CD14-positive monocyte (primary cell): ENCODE results near the gene GCK. TPM values are rescaled to one million over a fixed set of nuclear protein-coding genes. Genes with fewer than 3 reads are reported as not detected.

Source experiments
- DNase-seq, 3 donors: peaks; one replicate each; pipeline ENCODE4 v3.0.0-alpha.2; 2011 to 2022
- H2AFZ ChIP-seq: 2 replicates; pipeline ENCODE4 v1.6.0; 2012; ENCODE audit warnings: mild to moderate bottlenecking, low read depth, low read length, inconsistent platforms; ENCODE audit not compliant: insufficient read depth, poor library complexity, severe bottlenecking
- H3K27ac ChIP-seq, 2 donors: 1 replicate in 1 of 2; 2 replicates in 1 of 2; pipeline ENCODE4 v1.5.1; 2012 to 2013; ENCODE audit warnings: low read length in 2 of 2, control low read depth in 1 of 2, inconsistent platforms in 1 of 2, low read depth in 1 of 2, mild to moderate bottlenecking in 1 of 2
- H3K27me3 ChIP-seq, 2 donors: one replicate each; pipeline versions ENCODE4 v1.6.0 to v1.6.1; 2011 to 2013; ENCODE audit warnings: low read length in 2 of 2; ENCODE audit not compliant: control insufficient read depth in 2 of 2, insufficient read depth in 2 of 2
- H3K36me3 ChIP-seq, 2 donors: replicated peaks in 1 of 2; 1 replicate in 1 of 2; 2 replicates in 1 of 2; pipeline versions ENCODE4 v1.5.1 to v1.6.1; 2012 to 2013; ENCODE audit warnings: low read length in 2 of 2, control low read depth in 1 of 2, inconsistent platforms in 1 of 2, mild to moderate bottlenecking in 1 of 2; ENCODE audit not compliant: insufficient read depth in 2 of 2, control insufficient read depth in 1 of 2
- H3K4me1 ChIP-seq, 2 donors: 1 replicate in 1 of 2; 2 replicates in 1 of 2; pipeline versions ENCODE4 v1.5.1 to v1.6.1; 2012 to 2013; ENCODE audit warnings: low read length in 2 of 2, control low read depth in 1 of 2, inconsistent platforms in 1 of 2, mild to moderate bottlenecking in 1 of 2, moderate library complexity in 1 of 2; ENCODE audit not compliant: insufficient read depth in 2 of 2, control insufficient read depth in 1 of 2
- H3K4me2 ChIP-seq: replicated peaks from 2 replicates; pipeline ENCODE3; 2012; ENCODE audit warnings: low read length, moderate library complexity, mild to moderate bottlenecking; ENCODE audit not compliant: poor library complexity, severe bottlenecking; ENCODE audit errors: extremely low read depth
- H3K4me3 ChIP-seq, 3 experiments: fragments of 200-600 bp in 1 of 3; sonication (generic) in 1 of 3; replicated peaks in 1 of 3; 1 replicate in 2 of 3; 2 replicates in 1 of 3; pipeline ENCODE4 v1.5.1; 2011 to 2013; ENCODE audit warnings: low read length in 3 of 3, mild to moderate bottlenecking in 3 of 3, control low read depth in 2 of 3, low read depth in 2 of 3, inconsistent platforms in 1 of 3, moderate library complexity in 1 of 3
- H3K79me2 ChIP-seq: 2 replicates; pipeline ENCODE4 v1.6.0; 2012; ENCODE audit warnings: mild to moderate bottlenecking, control low read depth, inconsistent platforms, low read length, moderate library complexity; ENCODE audit not compliant: insufficient read depth
- H3K9ac ChIP-seq: 2 replicates; pipeline ENCODE4 v1.6.0; 2017; ENCODE audit warnings: low read length, mild to moderate bottlenecking; ENCODE audit not compliant: insufficient read depth, poor library complexity, severe bottlenecking
- H3K9me3 ChIP-seq, 2 donors: replicated peaks in 1 of 2; 1 replicate in 1 of 2; 2 replicates in 1 of 2; pipeline versions ENCODE4 v1.5.1 to v1.6.1; 2012 to 2013; ENCODE audit warnings: low read length in 2 of 2, control low read depth in 1 of 2; ENCODE audit not compliant: control insufficient read depth in 1 of 2, insufficient read depth in 1 of 2
- H4K20me1 ChIP-seq: 2 replicates; pipeline ENCODE4 v1.6.0; 2012; ENCODE audit warnings: mild to moderate bottlenecking, low read length, control low read depth, moderate library complexity; ENCODE audit not compliant: insufficient read depth
- H3K27ac Mint-ChIP-seq, 7 donors: one replicate each; pipeline ENCODE4 v1.8.0; 2020; ENCODE audit warnings: mild to moderate bottlenecking in 7 of 7, mixed read lengths in 7 of 7, moderate library complexity in 6 of 7, inconsistent platforms in 2 of 7
- H3K27me3 Mint-ChIP-seq, 3 donors: one replicate each; pipeline ENCODE4 v1.8.0; 2021 to 2022; ENCODE audit warnings: low read depth in 3 of 3, mild to moderate bottlenecking in 3 of 3, mixed read lengths in 3 of 3, moderate library complexity in 3 of 3, inconsistent platforms in 1 of 3
- H3K36me3 Mint-ChIP-seq, 2 donors: one replicate each; pipeline ENCODE4 v1.8.0; 2020; ENCODE audit warnings: mixed read lengths in 2 of 2, inconsistent platforms in 1 of 2, mild to moderate bottlenecking in 1 of 2
- H3K4me1 Mint-ChIP-seq: one replicate; pipeline ENCODE4 v1.8.0; 2020; ENCODE audit warnings: mild to moderate bottlenecking, mixed read lengths
- H3K4me3 Mint-ChIP-seq, 2 donors: one replicate each; pipeline ENCODE4 v1.8.0; 2020; ENCODE audit warnings: mild to moderate bottlenecking in 2 of 2, mixed read lengths in 2 of 2, moderate library complexity in 1 of 2
- H3K9me3 Mint-ChIP-seq, 7 donors: one replicate each; pipeline ENCODE4 v1.8.0; 2020 to 2022; ENCODE audit warnings: mixed read lengths in 7 of 7, mild to moderate bottlenecking in 6 of 7, moderate library complexity in 6 of 7, inconsistent platforms in 2 of 7
- WGBS: methylation state at CpG from one replicate; pipeline ENCODE4 v1.1.5; 2013; ENCODE audit warnings: missing lambda C conversion rate; ENCODE audit not compliant: insufficient coverage; 5-methylcytosine and 5-hydroxymethylcytosine counted together
- intact Hi-C, 2 donors: fragments of 100-400 bp; cut with micrococcal nuclease; formaldehyde crosslinking; loops; one replicate each; pipeline versions ENCODE4 v1.15.0 to v1.15.1; 2023
- polyA plus RNA-seq, 3 donors: library from polyadenylated mRNA; depleted of rRNA in 1 of 3; unstranded in 2 of 3; stranded (reverse) in 1 of 3; fragments of 300-500 nt in 2 of 3; fragments of >200 nt in 1 of 3; fragmentation: Illumina TruSeq in 2 of 3; gene quantifications; 1 replicate in 2 of 3; 2 replicates in 1 of 3; pipeline ENCODE4 v1.2.3, GENCODE V29; 2012 to 2021
- TF ChIP-seq, protein P1 (sequence below): fragments of 200-600 bp; IDR thresholded peaks from one replicate; pipeline ENCODE4 v1.8.0; 2022; ENCODE audit warnings: antibody characterized with exemption, mild to moderate bottlenecking

GCK gene
- polyA plus RNA-seq, 3 donors: not detected

DNA sequence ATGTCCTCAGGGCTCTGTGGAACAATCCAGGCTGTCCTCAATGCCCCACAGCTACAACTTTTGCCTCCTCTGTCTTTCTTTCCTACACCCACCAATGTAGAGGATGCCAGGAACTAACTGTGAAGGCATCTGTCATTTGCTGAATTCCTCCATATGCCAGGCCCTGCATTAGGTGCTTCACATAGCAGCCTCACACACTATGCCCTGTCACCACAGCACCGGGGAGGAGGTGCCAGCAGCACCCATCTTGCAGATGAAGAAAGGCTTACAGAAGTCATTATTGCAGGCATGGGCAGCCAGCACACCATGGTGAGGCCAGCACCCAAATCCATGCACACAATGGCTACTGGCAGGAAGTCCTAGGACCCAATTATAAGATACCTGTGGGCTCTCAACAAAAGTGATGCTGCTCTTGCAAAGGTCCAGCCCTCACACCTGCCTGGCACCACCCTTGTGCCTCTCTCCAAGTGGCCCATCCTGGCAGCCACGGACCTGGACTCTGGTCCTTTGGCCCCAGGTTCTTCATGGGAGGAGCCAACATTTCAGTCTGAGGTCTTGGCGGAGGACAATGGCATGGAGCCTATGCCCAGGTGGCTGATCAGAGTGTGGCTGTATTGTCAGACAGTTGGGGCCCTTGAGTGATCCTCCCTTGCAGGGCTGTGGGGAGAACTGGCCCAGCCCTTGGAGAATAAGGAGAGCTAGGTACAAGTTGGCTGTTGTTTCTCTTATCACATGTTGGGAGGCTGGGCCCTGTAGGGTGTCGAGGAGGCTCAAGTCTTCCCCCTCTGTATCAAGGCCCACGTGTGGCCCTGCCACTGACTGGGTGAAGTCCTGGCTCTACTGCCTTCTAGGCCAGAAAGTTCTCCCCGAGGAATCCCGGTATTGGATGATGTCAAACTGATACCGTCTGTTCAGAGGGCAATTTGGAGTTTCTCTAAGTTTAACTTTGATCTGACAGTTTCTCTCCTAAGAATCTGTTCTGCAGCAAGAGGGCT is 33.8 kb downstream of the GCK start:
- no peaks in the 10 kb centered on the region for H3K36me3 Mint-ChIP-seq
- H3K27ac Mint-ChIP-seq: no peak overlapping the region
- intact Hi-C loops: no loop called here
- Histone ChIP-seq H2AFZ (no peak overlapping the region), H3K79me2 (no peaks in the 10 kb centered on the region), H3K9me3 (no peaks in the 10 kb centered on the region), H3K36me3 (no peaks in the 10 kb centered on the region), H3K4me2 (no peak overlapping the region), H3K27ac (no peak overlapping the region), H4K20me1 (no peaks in the 10 kb centered on the region), H3K4me1 (no peaks in the 10 kb centered on the region), H3K9ac (no peak overlapping the region), H3K27me3 (no peaks in the 10 kb centered on the region), H3K4me3 (no peak overlapping the region)
- H3K9me3 Mint-ChIP-seq: no peaks in the 10 kb centered on the region
- TF ChIP-seq, protein P1, sequence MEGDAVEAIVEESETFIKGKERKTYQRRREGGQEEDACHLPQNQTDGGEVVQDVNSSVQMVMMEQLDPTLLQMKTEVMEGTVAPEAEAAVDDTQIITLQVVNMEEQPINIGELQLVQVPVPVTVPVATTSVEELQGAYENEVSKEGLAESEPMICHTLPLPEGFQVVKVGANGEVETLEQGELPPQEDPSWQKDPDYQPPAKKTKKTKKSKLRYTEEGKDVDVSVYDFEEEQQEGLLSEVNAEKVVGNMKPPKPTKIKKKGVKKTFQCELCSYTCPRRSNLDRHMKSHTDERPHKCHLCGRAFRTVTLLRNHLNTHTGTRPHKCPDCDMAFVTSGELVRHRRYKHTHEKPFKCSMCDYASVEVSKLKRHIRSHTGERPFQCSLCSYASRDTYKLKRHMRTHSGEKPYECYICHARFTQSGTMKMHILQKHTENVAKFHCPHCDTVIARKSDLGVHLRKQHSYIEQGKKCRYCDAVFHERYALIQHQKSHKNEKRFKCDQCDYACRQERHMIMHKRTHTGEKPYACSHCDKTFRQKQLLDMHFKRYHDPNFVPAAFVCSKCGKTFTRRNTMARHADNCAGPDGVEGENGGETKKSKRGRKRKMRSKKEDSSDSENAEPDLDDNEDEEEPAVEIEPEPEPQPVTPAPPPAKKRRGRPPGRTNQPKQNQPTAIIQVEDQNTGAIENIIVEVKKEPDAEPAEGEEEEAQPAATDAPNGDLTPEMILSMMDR: no peak
- no peaks in the 10 kb centered on the region for H3K4me1 Mint-ChIP-seq
- DNase-seq: no peak
- 93% methylated on average over 8 of the region's 8 CpGs for WGBS
- H3K27me3 Mint-ChIP-seq: peaks cover 2 to 3% (median 2%) of the 10 kb centered on the region in 3 donors
- H3K4me3 Mint-ChIP-seq: no peak overlapping the region

DNA sequence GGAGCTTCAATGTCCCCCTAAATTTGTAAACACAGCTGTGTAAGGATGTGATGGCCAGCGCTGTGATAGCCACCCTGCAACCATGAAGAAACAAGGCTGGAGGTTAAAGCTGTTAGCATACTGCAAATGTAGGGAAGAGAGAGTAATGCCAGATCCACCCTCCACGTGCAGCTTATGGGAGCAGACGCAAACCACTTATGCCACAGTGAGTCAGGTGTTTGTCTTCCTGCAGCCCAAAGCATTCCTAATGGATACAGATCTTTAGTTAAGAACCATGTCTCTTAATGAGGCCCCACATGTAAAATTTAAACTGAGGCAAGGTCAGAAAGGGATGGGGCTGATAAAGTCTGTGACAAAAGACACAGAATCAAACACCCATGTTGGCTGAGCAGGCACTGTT is 34.5 kb downstream of the GCK start:
- Histone ChIP-seq H3K4me2 (no peak overlapping the region), H3K4me1 (no peaks in the 10 kb centered on the region), H3K9ac (no peak overlapping the region), H3K36me3 (no peaks in the 10 kb centered on the region), H2AFZ (no peak overlapping the region), H4K20me1 (no peaks in the 10 kb centered on the region), H3K4me3 (no peak overlapping the region), H3K9me3 (no peaks in the 10 kb centered on the region), H3K27me3 (no peaks in the 10 kb centered on the region), H3K79me2 (no peaks in the 10 kb centered on the region), H3K27ac (no peak overlapping the region)
- intact Hi-C loops: no loop called here
- no CpG with 5 or more reads among the region's 3 CpGs for WGBS
- Mint-ChIP-seq H3K27me3 (peaks cover 1 to 2% (median 2%) of the 10 kb centered on the region in 3 donors), H3K9me3 (no peaks in the 10 kb centered on the region), H3K27ac (no peak overlapping the region), H3K4me3 (no peak overlapping the region), H3K36me3 (no peaks in the 10 kb centered on the region), H3K4me1 (no peaks in the 10 kb centered on the region)
- TF ChIP-seq, protein P1: no peak
- no peak for DNase-seq
